NOMO-1 (cell line): ENCODE results near the gene TNRC6A.
"Not testable (repeated sequence)": the region's sequence is repeated elsewhere in the genome, so short reads cannot be mapped to it uniquely, and the experiment has no call there.

ENCODE experiments used
- DNase-seq, 2 experiments: peaks; one replicate each; lab custom pipeline; 2025; ENCODE audit not compliant: unreplicated experiment in 2 of 2; lab: John Stamatoyannopoulos, UW

The TNRC6A gene

GRCh38 chr16:24723663-24724062 lies 5.8 kb upstream of the TNRC6A start:
- no peak for DNase-seq

DNA sequence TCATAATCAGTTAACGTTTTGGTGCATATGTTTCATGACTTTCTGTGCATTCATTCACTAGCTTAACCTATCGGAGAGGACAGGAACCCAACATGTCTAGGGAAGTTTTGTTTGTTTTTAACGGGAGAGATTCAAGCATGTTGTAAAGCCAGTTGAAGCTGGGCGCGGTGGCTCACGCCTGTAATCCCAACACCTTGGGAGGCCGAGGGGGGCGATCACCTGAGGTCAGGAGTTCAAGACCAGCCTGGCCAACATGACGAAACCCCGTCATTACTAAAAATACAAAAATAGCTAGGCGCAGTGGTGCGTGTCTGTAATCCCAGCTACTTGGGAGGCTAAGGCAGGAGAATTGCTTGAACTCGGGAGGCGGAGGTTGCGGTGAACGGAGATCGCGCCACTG lies 1.4 kb upstream of the TNRC6A start:
- DNase-seq, result no peak

- DNase-seq, result no peak
Observed at GRCh38 chr16:24728891-24729242, 584 bp upstream of the TNRC6A start.

- peak; percentile 18 to 41 for DNase-seq
Observed at GRCh38 chr16:24729951-24730815, 732 bp downstream of the TNRC6A start.

DNA sequence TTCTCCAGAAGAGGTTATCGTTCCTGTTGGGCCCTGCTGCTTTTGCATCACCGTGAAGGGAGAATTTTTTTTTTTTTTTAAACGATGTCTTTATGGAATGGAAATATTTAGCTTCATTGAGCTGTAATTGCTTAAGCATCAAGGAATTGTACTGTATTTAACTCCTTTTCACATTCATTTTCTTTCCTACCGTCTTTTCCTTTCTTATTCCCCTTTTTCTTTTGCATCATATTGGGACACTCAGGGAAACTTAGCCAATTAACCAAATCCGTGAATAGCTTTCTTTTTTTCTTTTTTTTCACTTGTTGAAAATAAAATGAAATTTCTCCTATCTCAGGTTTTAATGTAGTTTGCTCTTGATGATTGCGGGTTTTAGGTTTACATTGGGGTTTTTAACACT lies 1.5 kb downstream of the TNRC6A start:
- DNase-seq, result no peak

- DNase-seq, result no peak
Observed at GRCh38 chr16:24731722-24732419, 2.4 kb downstream of the TNRC6A start.

DNA sequence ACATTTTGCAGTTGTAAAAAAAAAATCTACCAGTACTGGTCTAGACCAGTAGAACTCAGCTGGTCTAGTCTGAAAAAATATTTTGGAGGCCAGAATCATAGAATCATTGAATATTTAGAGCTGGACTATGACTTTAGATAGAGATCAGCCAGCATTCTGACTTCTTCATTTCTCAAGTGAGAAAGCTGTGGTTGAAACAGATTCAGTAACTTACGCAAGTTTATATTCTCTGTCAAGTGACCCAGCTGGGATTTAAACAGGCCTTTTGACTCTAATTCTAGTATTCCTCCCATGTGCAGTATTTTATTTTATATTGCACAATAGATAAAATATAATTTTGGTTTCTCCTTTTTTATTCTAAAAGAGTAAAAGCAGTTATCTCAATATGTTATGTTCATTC lies 4.9 kb downstream of the TNRC6A start:
- no peak for DNase-seq

DNA sequence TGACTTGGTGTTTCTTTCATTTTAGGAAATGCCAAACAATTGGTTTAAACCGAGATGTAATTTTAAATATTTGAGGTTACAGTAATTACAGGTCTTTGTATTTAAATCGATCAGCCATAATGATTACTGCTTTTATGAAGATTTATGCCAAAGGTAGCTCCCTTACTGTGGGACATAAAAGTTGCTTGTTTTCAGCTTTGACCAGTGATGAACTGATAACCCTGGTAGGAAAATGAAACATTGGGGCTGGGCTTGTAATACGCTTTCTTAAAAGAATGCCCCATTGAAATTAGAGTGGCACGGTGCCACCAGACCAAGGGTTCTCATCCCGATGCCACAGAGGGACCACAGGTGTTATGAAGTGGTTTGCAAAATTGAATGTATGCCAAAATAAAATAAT lies 7.3 kb downstream of the TNRC6A start:
- no peak for DNase-seq

DNA sequence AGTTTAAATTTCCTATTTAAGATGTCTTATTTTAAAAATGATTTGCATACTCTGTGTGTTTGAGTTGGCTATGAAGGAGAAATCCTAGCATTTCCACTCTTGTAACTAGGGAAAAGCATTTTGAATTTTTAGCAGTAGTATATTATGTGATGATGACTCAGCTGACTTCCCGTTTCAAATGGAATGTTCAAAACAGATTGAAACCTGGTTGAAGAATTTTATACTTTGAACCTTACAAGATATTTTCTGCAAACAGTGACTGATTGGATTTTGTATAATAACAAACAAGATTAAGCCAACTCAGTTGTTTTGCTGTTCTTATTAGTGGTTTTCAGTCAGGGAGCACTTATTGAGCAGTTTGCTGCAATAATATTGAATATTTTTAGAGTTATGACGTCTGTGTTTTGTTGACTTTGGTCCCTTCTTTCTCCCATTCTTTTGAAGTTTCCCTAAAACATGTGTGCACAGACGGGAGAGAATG lies 8.0 kb downstream of the TNRC6A start:
- peak in 1 of 2 experiments; percentile 41 for DNase-seq

- DNase-seq, result no peak
Observed at GRCh38 chr16:24737916-24738594, 8.6 kb downstream of the TNRC6A start.

DNA sequence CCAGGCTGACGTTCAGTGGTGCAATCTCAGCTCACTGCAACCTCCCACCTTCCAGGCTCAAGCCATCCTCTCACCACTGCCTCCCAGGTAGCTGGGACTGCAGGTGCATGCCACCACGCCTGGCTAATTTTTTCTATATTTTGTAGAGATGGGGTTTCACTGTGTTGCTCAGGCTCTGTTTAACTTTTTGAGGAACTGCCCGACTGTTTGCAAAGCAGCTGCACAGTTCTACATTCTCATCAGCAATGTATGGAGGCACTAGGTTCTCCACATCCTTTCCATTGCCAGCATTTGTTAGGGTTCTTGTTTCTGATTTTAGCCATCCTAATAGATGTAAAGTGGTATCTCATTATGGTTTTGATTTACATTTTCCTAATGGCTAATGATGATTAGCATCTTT lies 9.4 kb downstream of the TNRC6A start:
- no peak for DNase-seq

DNA sequence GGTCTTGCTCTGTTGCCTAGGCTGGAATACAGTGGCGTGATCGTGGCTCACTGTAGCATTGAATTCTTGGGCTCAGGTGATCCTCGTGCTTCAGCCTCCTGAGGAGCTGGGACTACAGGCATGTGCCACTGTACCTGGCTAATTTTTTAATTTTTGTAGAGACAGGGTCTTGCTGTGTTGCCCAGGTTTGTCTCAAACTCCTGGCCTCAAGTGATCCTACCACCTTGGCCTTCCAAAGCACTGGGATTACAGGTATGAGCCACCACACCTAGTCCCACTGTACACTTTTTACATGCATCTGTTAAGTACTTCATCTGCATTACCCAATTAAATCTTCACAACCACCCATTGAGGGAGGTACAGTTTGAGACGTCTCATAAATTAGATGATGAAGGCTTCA lies 12.4 kb downstream of the TNRC6A start:
- DNase-seq, result no peak

- DNase-seq, result not testable (repeated sequence)
Observed at GRCh38 chr16:24742610-24743009, 13.2 kb downstream of the TNRC6A start.

GRCh38 chr16:24745391-24745790 lies 15.9 kb downstream of the TNRC6A start:
- DNase-seq, result peak; percentile 36 to 41

DNA sequence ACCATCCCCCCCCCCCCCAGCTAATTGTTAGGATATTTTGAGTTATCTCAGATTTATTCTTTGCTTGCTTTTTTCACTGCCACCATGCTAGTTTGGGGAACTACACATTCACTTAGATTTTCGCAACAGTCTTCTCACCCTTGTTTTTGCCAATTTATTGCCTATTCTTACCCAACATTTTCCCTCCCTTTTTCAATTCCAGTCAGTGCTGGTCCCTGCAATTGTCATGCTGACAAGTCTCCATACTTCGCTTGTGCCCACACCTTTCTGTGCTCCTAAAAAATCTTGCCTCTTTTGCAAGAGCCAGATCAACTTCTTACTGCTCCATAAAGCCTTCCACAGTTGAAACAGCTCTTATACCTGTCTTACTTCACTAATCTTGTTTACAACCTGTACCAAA lies 16.3 kb downstream of the TNRC6A start:
- peak; percentile 25 to 35 for DNase-seq

DNA sequence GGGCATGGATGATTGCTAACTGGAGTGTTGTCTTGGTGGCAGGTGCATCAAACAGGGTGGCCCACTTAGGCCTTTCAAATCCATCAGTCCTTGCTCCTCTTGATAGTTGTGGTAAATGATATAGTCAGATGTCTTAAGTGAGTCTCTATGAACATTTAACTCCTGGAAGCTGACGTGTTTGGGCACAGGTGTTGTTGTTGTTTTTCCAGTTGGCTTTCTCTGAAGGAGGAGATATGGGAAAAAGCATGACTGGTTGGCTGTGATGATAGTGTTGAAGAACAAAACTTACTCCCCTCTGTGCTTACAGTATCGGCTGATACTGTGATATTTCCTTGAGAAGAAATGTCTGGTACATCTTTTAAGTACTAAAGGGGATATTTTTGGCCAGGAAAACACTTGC lies 18.0 kb downstream of the TNRC6A start:
- DNase-seq, result no peak

- peak; percentile 40 to 78 for DNase-seq
Observed at GRCh38 chr16:24748242-24748641, 18.8 kb downstream of the TNRC6A start.

DNA sequence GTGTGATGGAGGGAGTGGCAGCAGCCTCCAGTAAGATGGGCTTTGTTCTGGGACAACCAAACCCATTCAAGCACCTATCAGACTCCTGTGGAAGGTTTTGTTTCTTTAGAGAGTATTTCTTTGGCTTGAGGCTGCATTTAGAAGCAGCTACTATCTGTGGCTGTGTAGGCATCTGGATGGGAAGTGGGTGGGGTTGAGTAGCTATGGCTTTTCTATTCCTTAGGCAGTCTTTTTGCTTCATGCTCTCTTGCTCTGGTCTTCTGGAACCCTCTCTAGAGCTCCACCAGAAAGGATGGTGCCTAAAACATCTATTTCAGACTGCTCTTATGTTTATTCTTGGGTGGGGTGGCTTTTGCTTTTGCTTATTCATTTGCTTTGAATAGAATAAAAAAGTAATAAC lies 19.9 kb downstream of the TNRC6A start:
- no peak for DNase-seq

DNA sequence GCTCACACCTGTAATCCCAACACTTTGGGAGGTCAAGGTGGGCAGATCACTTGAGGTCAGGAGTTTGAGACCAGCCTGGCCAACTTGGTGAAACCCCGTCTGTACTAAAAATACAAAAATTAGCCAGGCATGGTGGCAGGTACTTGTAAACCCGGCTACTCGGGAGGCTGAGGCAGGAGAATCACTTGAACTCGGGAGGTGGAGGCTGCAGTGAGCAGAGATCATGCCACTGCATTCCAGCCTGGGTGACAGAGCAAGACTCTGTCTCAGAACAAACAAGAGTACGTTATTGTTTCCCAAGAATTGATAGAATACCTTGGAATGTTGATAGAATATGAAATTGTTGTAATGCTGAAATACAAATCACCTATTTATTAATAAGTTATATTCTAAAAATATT lies 20.4 kb downstream of the TNRC6A start:
- not testable (repeated sequence) for DNase-seq

- no peak for DNase-seq
Observed at GRCh38 chr16:24753000-24753399, 23.5 kb downstream of the TNRC6A start.

DNA sequence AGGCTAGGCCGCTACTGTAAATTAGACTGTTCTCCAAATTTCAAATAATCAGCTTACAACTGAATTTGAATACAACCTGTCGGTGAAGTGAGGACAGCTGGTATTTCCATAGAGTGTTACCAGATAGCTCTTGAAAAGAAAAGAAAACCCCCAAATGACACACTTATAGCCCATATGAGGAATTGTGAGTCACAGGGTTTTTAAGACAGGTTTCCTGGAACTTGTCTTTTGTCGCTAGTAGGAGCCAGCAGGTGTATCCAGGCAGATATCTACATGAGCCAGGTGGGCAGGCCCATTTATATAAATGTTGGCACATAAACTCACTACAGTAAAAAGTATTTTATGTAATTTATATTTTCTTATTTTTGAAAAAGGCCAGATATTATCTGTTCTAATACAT lies 24.0 kb downstream of the TNRC6A start:
- no peak for DNase-seq
